GM12892 (cell line): Measurements from ENCODE around the gene FBXL7.

Experiments used
- POLR2A ChIP-seq: IDR thresholded peaks from 2 replicates; pipeline ENCODE4 v1.6.1; 2011; ENCODE audit warnings: low read depth, low read length, control low read depth
- POLR2AphosphoS5 ChIP-seq: IDR thresholded peaks from 2 replicates; pipeline ENCODE4 v1.6.1; 2011; ENCODE audit warnings: low read depth, low read length, control low read depth
- TAF1 ChIP-seq: IDR thresholded peaks from 2 replicates; pipeline ENCODE4 v1.6.1; 2011; ENCODE audit warnings: low read depth, mild to moderate bottlenecking, control low read depth, low read length, borderline replicate concordance

DNA sequence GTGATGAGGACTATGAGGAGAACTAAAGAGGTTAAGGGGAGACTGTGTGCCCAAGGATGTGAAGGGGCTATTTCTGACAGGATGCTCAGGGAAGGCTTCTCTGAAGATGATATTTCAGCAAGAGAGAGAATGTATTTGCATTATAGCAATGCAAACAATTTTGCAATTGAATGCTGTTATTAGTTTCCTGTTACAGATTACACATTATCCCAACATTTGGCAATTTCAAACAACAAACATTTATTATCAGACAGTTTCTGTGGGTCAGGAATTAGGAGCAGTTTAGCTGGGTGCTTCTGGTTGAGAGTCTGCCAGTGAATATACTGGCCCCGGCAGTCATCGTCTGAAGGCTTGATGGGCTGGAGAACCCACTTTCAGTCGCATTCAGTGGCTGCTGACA lies 451.6 kb downstream of the FBXL7 start:
- TF ChIP-seq POLR2A: no peak
- TF ChIP-seq POLR2AphosphoS5: no peak
- no peak for TF ChIP-seq TAF1
